ENCODE data around the gene CDH15.
A peak's percentile ranks its signal among the peaks of the same experiment; 100 is the strongest.
"Not testable (repeated sequence)": the region's sequence is repeated elsewhere in the genome, so short reads cannot be mapped to it uniquely, and the experiment has no call there.

CDH15 gene

DNA sequence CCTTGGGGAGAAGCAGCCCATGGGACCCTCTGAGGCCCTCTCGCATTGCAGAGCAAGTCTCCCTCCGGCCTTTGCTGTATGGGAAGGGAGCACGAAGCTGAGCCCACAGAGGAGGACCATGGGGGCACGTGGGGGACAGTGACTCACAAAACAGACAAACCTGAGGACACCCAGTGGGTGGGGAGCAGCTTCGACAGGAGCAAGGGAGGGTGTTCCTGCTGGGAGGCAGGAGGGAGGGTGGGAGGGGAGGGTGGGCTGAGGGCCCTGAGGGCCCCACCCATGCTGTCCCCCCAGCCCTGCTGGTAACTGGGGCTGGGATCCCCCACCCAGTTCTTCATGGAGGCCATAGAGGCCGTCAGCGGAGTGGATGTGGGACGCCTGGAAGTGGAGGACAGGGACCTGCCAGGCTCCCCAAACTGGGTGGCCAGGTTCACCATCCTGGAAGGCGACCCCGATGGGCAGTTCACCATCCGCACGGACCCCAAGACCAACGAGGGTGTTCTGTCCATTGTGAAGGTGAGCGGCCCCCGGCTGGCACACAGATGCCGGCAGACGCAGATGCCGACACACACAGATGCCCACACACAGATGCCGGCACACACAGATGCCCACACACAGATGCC, 16.3 kb downstream of the CDH15 start:
- no peak for DNase-seq (ENCODE audit: low read depth in 2 of 2)

DNA sequence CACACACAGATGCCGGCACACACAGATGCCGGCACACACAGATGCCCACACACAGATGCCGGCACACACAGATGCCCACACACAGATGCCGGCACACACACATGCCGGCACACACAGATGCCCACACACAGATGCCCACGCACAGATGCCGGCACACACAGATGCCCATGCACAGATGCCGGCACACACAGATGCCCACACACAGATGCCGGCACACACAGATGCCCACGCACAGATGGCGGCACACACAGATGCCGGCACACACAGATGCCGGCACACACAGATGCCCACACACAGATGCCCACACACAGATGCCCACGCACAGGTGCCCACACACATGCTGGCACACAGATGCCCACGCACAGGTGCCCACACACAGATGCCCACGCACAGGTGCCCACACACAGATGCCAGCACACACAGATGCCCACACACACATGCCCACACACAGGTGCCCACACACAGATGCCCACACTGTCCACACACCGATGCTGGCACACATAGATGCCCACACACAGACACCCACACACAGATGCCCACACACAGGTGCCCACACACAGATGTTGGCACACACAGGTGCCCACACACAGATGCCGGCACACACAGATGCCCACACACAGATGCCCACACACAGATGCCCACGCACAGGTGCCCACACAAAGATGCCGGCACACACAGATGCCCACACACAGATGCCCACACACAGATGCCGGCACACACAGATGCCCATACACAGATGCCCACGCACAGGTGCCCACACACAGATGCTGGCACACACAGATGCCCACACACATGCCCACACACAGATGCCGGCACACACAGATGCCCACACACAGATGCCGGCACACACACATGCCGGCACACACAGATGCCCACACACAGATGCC, 17.2 kb downstream of the CDH15 start:
- not testable (repeated sequence) for DNase-seq (ENCODE audit: low read depth in 2 of 2)

DNA sequence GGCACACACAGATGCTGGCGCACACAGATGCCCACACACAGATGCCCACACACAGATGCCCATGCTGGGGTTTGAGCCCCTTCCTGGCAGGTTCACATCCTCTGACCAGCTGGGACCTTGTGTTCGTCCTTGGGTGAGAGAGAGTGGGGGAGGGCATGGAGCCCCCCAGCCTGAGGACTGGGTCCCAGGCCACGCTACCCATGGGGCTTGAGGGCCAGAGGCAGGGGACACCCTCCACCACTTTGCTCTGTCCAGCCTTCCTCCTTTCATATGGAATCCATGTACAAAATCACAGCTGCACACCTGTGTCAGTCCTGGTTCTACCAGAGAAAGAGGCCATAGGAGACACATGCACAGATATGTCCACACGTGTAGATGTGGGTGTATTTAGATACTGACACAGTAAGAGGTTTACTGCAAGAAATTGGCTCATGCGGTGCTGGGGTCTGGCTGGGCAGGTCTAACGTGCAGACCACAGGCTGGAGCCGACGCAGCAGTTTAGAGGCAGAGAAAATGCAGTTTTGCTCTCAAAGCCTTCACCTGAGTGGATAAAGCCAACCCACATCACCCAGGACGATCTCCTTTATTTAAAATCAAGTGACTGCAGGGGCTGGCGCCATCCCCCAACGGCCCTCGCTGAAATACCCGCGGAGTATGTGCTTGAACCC, 17.9 kb downstream of the CDH15 start:
- DNase-seq (ENCODE audit: low read depth in 2 of 2), result no peak

DNA sequence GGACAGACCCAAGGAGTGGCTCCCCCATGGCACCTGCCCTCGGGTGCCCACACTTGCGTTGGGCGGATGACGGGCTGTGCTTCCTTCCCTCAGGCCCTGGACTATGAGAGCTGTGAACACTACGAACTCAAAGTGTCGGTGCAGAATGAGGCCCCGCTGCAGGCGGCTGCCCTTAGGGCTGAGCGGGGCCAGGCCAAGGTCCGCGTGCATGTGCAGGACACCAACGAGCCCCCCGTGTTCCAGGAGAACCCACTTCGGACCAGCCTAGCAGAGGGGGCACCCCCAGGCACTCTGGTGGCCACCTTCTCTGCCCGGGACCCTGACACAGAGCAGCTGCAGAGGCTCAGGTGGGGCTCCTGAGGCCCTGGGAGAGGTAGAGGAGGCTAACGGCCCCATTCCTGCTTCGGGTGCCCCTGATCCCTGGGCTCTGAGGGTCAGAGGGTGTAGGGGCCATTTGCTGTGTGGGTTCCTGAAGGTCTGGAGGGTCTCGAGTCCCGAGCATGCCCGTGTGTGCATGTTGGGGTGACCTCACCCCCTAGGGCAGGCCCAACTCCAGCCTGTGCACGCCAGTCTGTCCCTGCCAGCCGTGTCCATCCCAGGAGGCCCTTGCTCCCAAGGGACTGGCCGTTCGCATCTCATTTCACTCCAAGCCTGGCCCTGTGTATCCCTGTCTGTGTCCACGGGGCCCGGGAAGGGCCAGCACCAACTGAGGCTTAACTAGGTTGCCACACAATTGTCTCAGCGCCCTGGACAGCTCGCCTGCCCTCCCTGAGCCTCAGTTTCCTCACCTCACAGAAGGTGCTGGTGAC, 18.8 kb downstream of the CDH15 start:
- DNase-seq (ENCODE audit: low read depth in 2 of 2), result no peak

DNA sequence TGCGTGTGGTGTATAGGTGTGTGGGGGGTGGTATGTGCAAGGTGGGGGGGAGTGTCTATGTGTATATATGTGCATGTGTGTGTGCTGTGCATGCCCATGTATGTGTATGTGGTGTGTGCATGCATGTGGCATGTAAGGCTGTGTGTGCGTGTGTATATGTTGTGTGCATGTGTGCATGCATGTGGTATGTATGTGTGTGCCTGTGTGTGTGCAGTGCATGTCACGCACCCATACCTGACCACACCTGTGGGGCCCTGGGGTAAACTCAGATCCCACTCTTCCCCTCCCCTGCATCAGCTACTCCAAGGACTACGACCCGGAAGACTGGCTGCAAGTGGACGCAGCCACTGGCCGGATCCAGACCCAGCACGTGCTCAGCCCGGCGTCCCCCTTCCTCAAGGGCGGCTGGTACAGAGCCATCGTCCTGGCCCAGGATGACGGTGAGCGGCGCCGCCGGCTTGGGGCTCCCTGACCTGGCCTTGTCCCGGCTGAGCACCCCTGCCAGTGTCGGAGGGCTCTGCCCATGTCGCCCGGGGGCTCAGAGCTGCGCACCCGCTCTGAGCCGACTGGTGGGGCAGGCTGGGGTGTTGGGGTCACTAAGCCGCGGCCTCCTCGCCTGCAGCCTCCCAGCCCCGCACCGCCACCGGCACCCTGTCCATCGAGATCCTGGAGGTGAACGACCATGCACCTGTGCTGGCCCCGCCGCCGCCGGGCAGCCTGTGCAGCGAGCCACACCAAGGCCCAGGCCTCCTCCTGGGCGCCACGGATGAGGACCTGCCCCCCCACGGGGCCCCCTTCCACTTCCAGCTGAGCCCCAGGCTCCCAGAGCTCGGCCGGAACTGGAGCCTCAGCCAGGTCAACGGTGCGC, 19.7 kb downstream of the CDH15 start:
- no peak for DNase-seq (ENCODE audit: low read depth in 2 of 2)

DNA sequence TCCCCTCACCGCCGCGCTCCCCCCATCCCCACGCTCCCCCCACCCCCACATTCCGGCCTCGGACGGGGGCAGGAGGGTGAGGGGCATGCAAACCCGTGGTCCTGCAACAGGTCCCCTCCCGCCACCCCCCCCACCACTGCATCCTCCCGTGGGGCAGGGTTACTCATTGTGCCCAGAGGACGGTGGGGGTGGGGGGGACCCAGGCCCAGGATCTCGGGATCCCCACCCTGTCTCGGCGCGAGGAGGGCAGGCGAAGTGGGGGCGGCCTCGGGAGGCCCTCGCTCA, 20.3 kb downstream of the CDH15 start:
- no peak for DNase-seq (ENCODE audit: low read depth in 2 of 2)

DNA sequence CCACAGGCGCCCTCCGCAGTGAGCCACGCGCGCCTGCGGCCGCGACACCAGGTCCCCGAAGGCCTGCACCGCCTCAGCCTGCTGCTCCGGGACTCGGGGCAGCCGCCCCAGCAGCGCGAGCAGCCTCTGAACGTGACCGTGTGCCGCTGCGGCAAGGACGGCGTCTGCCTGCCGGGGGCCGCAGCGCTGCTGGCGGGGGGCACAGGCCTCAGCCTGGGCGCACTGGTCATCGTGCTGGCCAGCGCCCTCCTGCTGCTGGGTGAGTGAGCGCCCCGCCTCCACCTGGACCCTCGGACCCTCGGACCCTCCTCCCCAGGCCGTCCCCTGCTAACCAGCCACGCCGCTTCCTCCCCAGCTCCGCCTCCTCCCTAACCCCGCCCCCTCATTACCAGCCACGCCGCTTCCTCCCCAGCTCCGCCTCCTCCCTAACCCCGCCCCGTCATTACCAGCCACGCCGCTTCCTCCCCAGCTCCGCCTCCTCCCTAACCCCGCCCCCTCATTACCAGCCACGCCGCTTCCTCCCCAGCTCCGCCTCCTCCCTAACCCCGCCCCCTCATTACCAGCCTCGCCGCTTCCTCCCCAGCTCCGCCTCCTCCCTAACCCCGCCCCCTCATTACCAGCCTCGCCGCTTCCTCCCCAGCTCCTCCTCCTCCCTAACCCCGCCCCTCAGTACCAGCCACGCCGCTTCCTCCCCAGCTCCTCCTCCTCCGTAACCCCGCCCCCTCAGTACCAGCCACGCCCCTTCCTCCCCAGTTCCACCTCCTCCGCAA, 20.8 kb downstream of the CDH15 start:
- DNase-seq (ENCODE audit: low read depth in 2 of 2), result peak; percentile 83 to 84

DNA sequence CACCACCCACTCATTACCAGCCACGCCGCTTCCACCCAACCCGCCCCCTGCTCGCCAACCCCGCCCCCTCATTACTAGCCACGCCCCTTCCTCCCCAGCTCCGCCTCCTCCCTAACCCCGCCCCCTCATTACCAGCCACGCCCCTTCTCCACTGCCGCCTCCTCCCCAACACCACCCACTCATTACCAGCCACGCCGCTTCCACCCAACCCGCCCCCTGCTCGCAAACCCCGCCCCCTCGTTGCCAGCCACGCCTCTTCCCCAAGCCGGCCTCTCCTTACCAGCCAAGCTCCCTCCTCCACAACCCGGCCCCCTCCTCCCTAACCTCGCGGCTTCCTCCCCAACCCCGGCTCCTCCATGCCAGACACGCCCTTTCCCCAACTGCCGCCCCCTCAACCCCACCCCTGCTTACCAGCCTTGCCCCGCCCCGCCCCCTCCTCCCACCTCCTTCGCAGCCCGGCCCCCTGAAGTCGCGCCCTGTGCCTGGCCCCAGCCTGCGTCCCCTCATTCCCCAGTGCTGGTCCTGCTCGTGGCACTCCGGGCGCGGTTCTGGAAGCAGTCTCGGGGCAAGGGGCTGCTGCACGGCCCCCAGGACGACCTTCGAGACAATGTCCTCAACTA, 21.5 kb downstream of the CDH15 start:
- peak; percentile 65 to 67 for DNase-seq (ENCODE audit: low read depth in 2 of 2)

DNA sequence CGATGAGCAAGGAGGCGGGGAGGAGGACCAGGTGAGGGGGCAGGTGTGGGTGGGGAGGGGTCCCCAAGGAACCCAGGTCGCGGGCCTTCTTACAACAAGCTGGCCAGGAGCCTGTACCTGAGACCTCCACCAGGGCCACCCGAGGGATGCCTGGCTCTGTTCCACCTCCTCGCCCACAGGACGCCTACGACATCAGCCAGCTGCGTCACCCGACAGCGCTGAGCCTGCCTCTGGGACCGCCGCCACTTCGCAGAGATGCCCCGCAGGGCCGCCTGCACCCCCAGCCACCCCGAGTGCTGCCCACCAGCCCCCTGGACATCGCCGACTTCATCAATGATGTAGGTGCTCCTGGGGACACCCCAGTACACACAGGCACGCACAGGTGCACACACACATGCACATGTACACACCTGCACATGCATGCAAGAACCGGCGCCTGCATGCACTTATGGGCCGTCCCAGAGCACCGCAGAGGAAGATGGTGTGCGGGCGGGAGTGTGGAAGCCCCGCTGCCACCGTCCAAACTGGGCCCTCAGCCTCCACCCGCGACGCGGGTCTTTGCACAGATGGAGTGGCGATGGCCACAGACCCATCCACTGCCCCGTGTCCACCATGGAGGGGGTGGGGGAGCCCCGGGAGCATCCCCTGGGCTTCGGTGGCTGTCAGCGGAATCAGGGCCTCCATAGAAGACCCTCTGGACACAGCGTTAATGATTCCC, 22.2 kb downstream of the CDH15 start:
- no peak for DNase-seq (ENCODE audit: low read depth in 2 of 2)

DNA sequence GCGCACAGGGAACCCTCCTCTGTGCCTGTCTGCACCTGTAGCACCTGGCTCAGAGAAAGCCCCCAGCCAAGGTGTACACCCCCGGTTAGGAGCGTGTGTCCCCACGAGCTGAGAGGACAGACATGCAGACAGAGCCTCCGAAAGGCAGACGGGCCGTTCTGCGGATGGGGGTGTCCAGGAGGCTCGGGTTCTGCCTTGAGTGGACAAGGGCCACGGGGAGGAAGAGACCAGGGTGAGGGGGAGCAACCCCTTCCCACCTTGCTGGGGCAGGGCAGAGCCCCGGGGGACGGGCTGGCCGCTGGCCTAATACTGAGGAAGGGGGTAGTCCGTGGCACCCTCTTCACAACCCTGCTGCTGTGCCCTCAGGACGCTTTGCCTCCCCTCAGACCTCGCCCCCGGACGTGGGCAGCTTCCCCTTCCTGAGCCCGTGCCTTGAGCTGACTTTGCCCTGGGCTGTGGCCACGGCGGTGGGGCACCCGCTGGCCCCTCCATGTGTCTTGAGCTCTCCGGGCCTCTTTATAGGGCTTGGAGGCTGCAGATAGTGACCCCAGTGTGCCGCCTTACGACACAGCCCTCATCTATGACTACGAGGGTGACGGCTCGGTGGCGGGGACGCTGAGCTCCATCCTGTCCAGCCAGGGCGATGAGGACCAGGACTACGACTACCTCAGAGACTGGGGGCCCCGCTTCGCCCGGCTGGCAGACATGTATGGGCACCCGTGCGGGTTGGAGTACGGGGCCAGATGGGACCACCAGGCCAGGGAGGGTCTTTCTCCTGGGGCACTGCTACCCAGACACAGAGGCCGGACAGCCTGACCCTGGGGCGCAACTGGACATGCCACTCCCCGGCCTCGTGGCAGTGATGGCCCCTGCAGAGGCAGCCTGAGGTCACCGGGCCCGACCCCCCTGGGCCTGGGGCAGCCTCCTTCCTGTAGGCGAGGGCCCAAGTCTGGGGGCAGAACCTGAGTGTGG, 23.1 kb downstream of the CDH15 start:
- no peak for DNase-seq (ENCODE audit: low read depth in 2 of 2)

DNA sequence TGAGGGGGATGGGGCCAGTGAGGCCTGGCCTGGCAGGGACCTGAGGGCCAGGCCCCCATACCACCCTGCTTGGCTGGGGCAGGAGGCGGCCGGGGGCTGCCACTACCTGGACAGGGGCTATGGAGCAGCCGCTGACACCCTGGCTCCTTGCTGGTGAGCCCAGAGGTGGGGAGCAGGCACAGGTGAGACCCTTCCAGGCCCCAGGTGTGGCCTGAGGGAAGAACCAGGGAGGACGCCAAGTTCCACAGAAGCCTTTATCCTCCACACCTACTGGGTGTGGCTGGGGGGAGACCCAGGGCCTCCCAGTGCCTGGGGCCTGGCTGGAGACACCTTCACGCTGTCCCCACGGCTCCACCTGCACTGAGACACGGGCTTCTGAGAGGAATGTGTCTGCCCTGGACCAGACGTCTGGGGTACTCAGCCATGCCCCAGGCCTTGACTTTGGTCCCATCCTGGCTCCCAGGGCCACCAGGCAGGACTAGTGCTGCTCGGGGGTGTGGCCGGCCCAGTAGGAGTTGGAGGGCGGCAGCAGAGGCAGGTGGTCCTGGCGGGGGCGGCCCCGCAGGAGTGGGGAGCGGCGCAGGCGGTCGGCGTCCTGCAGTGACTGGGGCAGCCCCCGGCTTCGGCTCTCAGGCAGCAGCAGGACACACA, 24.1 kb downstream of the CDH15 start:
- no peak for DNase-seq (ENCODE audit: low read depth in 2 of 2)

DNA sequence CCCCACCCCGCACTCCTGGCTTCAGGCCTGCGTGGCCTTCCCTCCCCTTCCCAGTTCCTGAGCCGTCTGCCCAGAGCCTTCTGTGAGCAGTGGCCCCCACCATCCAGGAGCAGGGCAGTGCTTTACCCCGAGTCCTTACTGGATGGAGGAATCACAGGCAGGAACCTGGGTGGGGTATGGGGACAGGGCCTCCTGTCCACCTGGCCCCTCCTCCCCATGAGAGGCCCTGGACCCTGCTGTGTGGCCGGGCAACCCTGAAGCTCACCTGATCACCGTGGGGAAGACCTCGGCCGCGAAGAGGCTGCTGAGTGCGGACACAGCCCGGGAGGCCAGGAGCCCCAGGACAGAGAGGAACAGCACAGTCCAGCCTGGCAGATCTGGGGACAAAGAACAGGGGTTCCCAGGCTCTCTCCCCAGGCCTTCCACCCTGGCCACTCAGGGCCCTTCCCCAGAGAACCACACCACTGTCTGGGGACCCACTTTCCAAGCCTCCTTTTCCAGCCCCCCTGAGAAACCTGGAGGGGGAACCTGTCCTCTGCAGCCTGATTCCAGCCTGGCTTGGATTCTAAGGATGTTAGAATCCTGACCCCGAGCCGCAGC, 25.6 kb downstream of the CDH15 start:
- DNase-seq (ENCODE audit: low read depth in 2 of 2), result no peak

DNA sequence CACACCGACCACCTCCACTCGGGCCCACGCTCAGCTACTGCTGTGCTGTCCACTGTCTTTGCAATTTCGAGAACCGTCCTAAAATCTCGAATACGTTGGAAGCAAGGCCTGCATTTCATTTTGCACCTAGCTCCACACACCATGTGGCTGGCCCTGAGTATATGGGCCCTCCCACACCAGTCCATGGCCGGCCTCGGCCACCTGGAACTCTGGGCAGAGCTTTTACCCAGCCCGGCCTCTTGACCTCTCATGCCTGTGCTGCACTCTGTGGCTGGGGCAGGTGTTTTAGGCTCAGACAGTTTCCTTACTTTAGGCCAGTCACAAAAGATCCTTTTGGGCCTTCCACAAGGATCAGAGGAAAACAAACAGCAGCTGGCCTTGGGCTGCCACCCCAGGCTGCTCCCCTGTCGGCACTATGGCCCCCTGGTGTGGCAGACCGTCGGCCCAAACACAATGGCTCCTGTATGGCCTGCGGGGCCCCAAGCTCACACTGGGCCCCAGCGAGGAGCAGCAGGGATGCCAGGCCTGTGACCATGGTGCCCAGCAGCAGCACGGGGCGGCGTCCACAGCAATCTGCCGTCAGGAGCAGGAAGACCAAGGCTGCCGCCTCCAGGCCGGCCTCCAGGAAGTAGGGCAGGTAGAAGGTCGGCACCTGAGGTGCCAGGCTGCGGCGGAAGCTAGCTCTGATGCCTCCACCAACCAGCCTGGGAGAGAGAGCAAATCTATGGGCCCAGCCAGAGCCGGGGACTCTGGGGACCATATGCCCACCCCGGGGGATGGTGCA, 26.3 kb downstream of the CDH15 start:
- no peak for DNase-seq (ENCODE audit: low read depth in 2 of 2)

DNA sequence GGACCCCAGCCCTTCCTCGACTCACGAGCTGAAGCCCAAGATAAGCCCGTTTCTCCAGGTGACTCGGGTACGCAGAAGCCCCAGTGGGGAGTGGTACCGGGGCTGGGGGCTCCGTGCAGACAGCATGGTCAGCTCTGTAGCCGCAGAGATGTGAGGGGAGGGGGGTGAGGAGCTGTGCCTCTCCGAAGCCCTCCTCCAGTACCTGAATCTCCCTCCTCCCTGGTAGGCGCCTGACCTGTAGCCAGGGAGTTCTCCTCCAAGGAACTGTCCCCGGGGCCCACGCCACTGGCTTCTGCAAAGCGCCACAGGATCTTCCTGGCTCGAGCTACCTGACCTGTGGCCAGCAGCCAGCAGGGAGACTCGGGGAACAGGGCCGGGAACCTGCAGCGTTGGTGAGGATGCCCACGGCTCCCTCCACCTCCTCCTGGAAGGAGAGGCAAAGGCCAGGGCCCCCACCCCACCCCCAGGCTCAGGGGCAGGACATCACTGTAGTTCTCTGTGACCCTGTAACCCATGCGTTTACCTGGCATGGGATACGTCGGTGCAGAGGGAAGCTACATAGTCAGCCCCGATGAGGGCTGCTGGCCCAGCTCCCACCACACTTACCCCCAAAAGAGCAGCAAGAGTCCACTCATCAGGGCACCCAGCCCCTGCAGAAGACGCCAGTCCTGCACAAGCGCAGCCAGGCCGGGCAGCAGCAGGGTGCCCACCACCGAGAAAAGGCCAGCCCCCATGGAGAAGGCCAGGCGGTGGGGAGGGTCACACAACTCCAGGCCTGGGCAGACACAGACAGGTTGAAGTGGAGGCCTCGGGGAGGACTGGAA, 27.1 kb downstream of the CDH15 start:
- DNase-seq (ENCODE audit: low read depth in 2 of 2), result no peak

Data from fibroblast of skin of left biceps (primary cell).